ENCODE measurements around the gene GSTT2. TPM values are rescaled to one million over a fixed set of nuclear protein-coding genes. Genes with fewer than 3 reads are reported as not detected.

GSTT2 gene
- total RNA-seq, 1 donor from 2014 or later: 0.29 TPM

GRCh38 chr22:24027389-24027975, 47.5 kb downstream of the GSTT2 start:
- no peak for DNase-seq (ENCODE audit: low spot score in 2 of 2, unreplicated experiment in 2 of 2)
- H3K4me1 Mint-ChIP-seq: peaks cover 3% of the 10 kb centered on the region
- no peaks in the 10 kb centered on the region for H3K27me3 Mint-ChIP-seq (ENCODE audit: low read depth)
- no peak overlapping the region for H3K27ac Mint-ChIP-seq
- H3K36me3 Mint-ChIP-seq: peaks cover 27% of the 10 kb centered on the region
- TF ChIP-seq CTCF (IDR thresholded peaks at IDR 0.05; ENCODE audit: unreplicated experiment): no peak
- H3K9me3 Mint-ChIP-seq: peaks cover 22% of the 10 kb centered on the region
- H3K4me3 Mint-ChIP-seq: no peak overlapping the region

- TF ChIP-seq CTCF (IDR thresholded peaks at IDR 0.05; ENCODE audit: unreplicated experiment): no peak
- no peak overlapping the region for H3K27ac Mint-ChIP-seq
- DNase-seq (ENCODE audit: low spot score in 2 of 2, unreplicated experiment in 2 of 2): no peak
- H3K27me3 Mint-ChIP-seq (ENCODE audit: low read depth): no peaks in the 10 kb centered on the region
- H3K9me3 Mint-ChIP-seq: peaks cover 18% of the 10 kb centered on the region
- no peak overlapping the region for H3K4me3 Mint-ChIP-seq
- H3K4me1 Mint-ChIP-seq: peaks cover 3% of the 10 kb centered on the region
- peaks cover 25% of the 10 kb centered on the region for H3K36me3 Mint-ChIP-seq
Observed at GRCh38 chr22:24027991-24028390, 48.1 kb downstream of the GSTT2 start.

- TF ChIP-seq CTCF (IDR thresholded peaks at IDR 0.05; ENCODE audit: unreplicated experiment): no peak
- Mint-ChIP-seq H3K27me3 (ENCODE audit: low read depth) (no peaks in the 10 kb centered on the region), H3K9me3 (peaks cover 12% of the 10 kb centered on the region), H3K4me1 (peaks cover 3% of the 10 kb centered on the region), H3K27ac (no peak overlapping the region), H3K4me3 (no peak overlapping the region), H3K36me3 (peaks cover 20% of the 10 kb centered on the region)
- no peak for DNase-seq (ENCODE audit: low spot score in 2 of 2, unreplicated experiment in 2 of 2)
Observed at GRCh38 chr22:24028533-24028932, 48.6 kb downstream of the GSTT2 start.

GRCh38 chr22:24029304-24029703, 49.4 kb downstream of the GSTT2 start:
- peaks cover 9% of the 10 kb centered on the region for H3K9me3 Mint-ChIP-seq
- DNase-seq (ENCODE audit: low spot score in 2 of 2, unreplicated experiment in 2 of 2): no peak
- no peak overlapping the region for H3K4me3 Mint-ChIP-seq
- H3K36me3 Mint-ChIP-seq: peaks cover 17% of the 10 kb centered on the region
- TF ChIP-seq CTCF (IDR thresholded peaks at IDR 0.05; ENCODE audit: unreplicated experiment): no peak
- peaks cover 3% of the 10 kb centered on the region for H3K4me1 Mint-ChIP-seq
- H3K27me3 Mint-ChIP-seq (ENCODE audit: low read depth): no peaks in the 10 kb centered on the region
- H3K27ac Mint-ChIP-seq: no peak overlapping the region

- H3K36me3 Mint-ChIP-seq: peaks cover 8% of the 10 kb centered on the region
- no peak for TF ChIP-seq CTCF (IDR thresholded peaks at IDR 0.05; ENCODE audit: unreplicated experiment)
- H3K4me1 Mint-ChIP-seq: peaks cover 3% of the 10 kb centered on the region
- H3K9me3 Mint-ChIP-seq: no peaks in the 10 kb centered on the region
- H3K27ac Mint-ChIP-seq: no peak overlapping the region
- DNase-seq (ENCODE audit: low spot score in 2 of 2, unreplicated experiment in 2 of 2): no peak
- H3K27me3 Mint-ChIP-seq (ENCODE audit: low read depth): no peaks in the 10 kb centered on the region
- H3K4me3 Mint-ChIP-seq: no peak overlapping the region
Observed at GRCh38 chr22:24030186-24030702, 50.3 kb downstream of the GSTT2 start.

Other genes with a start within 250 kb of the GSTT2 start
- gene ZNF70, start 229.0 kb upstream of the GSTT2 start, total RNA-seq: 17.8 to 18.7 TPM (median 18.2 TPM) in 3 replicates
- 0.52 TPM in 1 of 3 replicates, not detected in the others for gene VPREB3, start 225.7 kb upstream of the GSTT2 start, total RNA-seq
- 0.36 to 0.82 TPM (median 0.52 TPM) in 3 replicates for gene C22orf15, start 217.1 kb upstream of the GSTT2 start, total RNA-seq
- gene CHCHD10, start 212.2 kb upstream of the GSTT2 start, total RNA-seq: 56.6 to 61.9 TPM (median 61.8 TPM) in 3 replicates
- gene MMP11, start 207.3 kb upstream of the GSTT2 start, total RNA-seq: 510 to 566 TPM (median 528 TPM) in 3 replicates
- 182 to 192 TPM (median 184 TPM) in 3 replicates for gene SMARCB1, start 193.2 kb upstream of the GSTT2 start, total RNA-seq
- gene DERL3, start 141.1 kb upstream of the GSTT2 start, total RNA-seq: 23.5 to 25.8 TPM (median 24.8 TPM) in 3 replicates
- 98.7 to 112 TPM (median 99.0 TPM) in 3 replicates for gene SLC2A11, start 122.3 kb upstream of the GSTT2 start, total RNA-seq
- gene MIF, start 85.8 kb upstream of the GSTT2 start, total RNA-seq: 916 to 949 TPM (median 925 TPM) in 3 replicates
- gene GSTT2B, start 18.9 kb upstream of the GSTT2 start, total RNA-seq: 3.6 to 3.7 TPM (median 3.7 TPM) in 3 replicates
- not detected in 3 replicates for gene DDTL, start 13.2 kb upstream of the GSTT2 start, total RNA-seq
- gene DDT, start 5.7 kb upstream of the GSTT2 start, total RNA-seq: 80.0 to 85.3 TPM (median 80.3 TPM) in 3 replicates
- not detected in 3 replicates for gene GSTT4, start 25.3 kb downstream of the GSTT2 start, total RNA-seq
- 67.8 to 74.4 TPM (median 69.5 TPM) in 3 replicates for gene CABIN1, start 31.2 kb downstream of the GSTT2 start, total RNA-seq
- 0.91 to 1.4 TPM (median 1.2 TPM) in 3 replicates for gene SUSD2, start 201.4 kb downstream of the GSTT2 start, total RNA-seq